Forelimb muscle (tissue), 1 donor: Measurements from ENCODE around the gene DCLRE1C. TPM values are rescaled to one million over a fixed set of nuclear protein-coding genes. Genes with fewer than 3 reads are reported as not detected.
"Not testable (repeated sequence)": the region's sequence is repeated elsewhere in the genome, so short reads cannot be mapped to it uniquely, and the experiment has no call there.

Experiments used
- DNase-seq: peaks from one replicate; pipeline ENCODE4 v3.0.0-alpha.2; 2013; ENCODE audit warnings: low read depth
- polyA plus RNA-seq: library from polyadenylated mRNA; unstranded; fragments of 120-200 nt; gene quantifications from one replicate; pipeline ENCODE4 v1.2.1, GENCODE V29; 2013; ENCODE audit not compliant: insufficient read length

DCLRE1C gene
- polyA plus RNA-seq, 1 donor, result 9.8 TPM

DNA sequence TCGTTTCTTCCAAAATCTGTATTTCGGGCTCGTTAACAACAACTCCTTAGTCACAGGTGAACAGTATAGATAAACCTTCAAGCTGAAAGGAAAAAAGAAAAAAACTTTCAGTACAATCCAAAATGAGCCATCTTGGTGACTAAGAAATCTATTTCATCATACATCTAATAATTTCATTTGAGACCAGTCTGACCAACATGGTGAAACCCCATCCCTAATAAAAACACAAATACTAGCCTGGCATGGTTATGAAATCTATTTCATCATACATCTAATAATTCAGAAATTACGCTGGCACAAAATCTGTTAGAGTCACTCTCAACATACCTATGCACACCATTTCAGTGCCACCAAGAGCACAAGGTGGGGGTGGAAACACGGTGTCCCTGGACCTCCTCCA is 8.8 kb downstream of the DCLRE1C start:
- no peak for DNase-seq

DNA sequence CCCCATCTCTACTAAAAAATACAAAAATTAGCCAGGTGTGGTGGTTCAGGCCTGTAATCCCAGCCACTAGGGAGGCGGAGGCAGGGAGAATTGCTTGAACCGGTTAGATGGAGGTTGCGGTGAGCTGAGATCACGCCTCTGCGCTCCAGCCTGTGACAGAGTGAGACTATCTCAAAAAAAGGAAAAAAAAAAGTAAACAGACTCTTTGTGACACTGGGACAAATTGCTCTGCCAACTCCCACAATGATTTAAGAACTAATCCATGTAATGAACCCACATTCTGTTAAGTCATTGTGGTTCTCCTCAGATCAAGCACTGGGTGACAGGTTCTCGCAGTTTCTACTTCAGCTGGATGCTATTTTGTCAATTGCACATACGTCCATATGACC is 11.0 kb downstream of the DCLRE1C start:
- DNase-seq, result not testable (repeated sequence)

DNA sequence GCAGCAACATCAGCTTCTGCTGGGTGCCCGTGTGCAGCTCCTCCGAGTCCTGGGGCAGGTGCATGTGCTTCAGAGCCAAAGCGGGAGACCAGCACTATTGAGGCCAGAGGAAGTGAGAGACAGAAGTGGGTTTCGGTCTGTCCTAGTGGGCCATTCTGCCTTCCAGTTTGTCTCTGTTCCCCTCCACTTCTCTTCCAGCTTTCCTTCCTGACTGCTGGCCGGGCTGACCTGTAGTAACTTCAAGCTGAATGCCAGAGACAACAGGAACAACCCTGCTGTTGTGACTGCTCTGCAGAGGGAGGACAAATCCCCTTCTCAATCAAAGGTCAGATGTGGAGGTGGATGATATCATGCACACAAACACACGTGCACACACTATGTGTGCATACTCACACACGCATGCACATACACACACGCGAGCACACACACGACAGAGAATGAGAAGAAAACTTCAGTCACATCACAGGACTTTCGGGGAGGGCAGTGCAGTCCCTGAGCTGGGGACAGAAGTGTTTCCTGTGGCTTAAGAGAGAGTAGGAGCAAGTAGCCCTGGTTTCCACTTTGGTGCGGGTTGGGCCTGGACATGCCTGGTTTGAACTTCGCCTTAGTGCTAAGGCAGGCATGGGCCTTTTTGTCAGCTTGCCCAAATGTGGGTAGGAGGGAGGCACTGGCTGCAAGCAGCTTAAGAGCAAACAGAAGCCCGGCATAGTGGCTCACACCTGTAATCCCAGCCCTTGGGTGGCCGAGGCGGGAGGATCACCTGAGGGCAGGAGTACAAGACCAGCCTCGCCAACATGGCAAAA is 11.5 kb downstream of the DCLRE1C start:
- not testable (repeated sequence) for DNase-seq

DNA sequence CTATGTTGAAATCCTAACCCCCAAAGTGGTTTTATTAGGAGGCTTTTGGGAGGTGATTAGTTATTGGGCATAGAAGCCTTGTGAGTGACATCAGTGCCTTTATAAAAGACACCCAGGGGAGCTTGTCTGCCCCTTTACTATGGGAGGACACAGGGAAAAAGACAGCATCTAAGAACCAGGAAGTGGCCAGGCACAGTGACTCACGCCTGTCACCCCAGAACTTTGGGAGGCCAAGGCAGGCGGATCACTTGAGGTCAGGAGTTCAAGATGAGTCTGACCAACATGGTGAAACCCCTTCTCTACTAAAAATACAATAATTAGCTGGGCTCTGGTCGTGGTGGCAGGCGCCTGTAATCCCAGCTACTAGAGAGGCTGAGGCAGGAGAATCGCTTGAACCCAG is 14.9 kb downstream of the DCLRE1C start:
- DNase-seq, result not testable (repeated sequence)

DNA sequence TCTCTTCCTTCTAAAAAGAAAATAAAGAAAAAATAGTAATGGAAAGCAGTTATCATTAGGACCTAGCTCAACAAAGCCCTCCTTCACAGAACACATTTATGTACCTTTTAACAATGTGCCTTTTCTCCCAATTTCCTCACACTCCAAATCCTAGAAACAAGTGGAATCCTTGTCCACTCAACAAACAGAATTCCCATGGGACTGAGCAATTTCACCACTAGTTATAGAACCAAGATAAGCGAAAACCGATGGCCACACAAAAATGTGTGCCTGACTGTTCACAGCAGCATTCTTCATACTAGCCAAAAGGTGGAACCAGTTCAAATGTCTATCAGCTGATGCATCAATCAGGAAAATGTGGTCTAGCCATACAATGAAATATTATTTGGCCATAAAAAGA is 17.3 kb downstream of the DCLRE1C start:
- DNase-seq, result no peak

DNA sequence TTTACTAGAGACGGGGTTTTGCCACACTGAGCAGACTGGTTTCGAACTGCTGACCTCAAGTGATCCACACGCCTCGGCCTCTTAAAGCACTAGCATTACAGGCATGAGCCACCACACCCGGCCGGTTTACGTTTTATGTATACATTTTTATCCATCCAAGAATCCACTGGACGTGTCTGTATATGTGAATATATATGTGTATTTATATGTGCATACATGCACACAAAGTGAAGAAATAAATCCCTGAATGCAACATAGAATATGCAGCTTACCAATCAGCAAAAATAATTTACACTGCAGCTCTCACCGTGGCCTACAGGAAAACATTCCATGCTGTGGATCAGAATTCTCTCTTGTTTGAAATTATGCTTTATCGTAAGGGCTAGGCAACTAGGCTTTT is 23.3 kb downstream of the DCLRE1C start:
- no peak for DNase-seq

DNA sequence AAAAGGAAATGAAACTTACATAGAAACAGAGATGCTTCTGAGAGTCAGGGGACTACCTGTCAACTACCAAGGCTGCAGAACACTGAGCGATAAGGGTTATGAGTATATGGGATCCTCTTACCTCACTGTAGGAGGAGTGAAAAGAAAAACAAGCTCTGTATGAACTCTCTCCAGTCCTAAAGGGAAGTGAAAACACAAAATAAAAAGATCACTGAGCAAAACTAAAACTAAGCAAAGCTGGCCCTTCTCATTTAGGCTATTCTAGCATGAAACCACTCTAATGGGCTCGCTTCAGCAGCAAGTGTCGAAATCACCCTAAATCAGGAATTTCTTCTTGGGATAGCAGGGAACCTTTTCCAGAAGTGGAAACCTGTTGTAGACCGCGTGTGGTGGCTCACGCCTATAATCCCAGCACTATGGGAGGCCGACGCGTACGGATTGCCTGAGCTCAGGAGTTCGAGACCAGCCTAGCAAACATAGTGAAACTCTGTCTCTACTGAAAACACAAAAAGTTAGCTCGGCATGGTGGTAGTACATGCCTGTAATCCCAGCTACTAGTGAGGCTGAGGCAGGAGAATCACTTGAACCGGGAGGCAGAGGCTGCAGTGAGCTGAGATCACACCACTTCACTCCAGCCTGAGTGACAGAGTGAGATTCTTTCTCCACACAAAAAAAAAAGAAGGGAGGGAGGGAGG is 27.0 kb downstream of the DCLRE1C start:
- no peak for DNase-seq

DNA sequence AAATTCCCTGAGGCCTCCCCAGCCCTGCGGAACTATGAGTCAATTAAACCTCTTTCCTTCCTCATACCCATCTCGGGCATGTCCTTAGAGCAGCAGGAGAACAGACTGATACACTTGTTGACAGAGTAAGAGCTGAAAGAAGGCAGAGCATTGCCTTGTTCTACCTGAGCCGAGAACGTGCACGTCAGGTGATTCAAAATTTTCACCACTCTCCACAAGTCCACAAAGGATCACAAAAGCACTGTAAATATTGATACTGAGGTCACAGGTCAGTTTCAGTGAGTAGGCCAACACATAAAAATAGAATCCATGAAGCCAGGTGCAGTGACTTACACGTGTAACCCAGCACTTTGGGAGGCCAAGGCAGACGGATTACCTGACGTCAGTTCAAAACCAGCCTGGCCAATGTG is 27.8 kb downstream of the DCLRE1C start:
- no peak for DNase-seq

DNA sequence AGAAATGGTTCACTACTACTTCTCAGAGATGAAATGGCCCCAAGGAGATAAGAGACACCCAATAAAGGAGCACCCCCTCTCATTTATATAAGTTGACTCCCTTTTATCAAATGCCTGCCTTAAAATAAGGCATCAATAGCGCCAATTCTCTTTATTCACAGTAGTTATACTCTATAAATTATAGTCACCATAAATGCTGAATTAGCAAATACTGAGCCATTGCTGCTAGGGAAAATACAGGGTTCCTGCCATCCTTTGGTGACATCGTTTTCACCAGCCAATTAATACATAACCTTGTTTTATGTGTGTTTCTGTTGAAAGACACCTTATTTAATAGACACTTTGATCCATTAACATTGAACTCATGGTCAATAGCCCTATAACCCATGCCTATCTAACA is 28.6 kb downstream of the DCLRE1C start:
- DNase-seq, result no peak

DNA sequence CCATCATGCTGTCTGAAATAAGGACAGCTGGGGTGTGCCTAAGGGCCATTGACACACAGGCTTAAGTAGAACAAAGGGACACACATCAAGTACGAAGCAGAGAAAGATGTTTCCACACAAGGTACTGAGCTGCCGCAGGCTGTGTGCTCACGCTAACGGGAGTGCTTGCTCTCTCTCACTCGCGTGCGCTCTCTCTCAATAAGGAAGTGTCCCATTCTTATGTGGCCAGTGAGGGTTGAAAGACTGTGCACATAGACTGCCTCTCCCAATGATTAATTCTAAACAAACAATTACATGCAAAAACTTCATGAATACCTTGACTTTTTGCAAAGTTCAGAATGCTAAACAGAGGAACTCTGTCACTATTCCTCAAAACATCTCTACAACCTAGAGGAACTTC is 29.9 kb downstream of the DCLRE1C start:
- no peak for DNase-seq

DNA sequence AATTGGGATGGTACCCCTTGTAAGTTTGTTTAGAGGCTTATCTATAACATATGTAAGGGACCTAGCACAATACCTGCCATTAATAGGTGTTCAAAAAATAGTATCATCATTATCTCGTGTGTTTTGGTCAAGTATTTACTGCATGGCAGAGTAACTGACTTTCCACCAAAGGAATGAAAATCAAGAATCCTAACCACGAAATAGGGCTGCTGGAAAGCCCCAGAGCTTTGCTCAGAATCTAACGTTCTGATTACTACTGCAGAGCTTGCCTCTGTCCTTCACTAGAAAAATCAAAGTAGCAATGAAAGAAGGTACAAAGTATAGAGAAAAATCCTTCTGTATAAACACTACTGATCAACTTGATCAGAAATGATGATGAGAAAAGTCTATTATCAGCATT is 34.9 kb downstream of the DCLRE1C start:
- no peak for DNase-seq

DNA sequence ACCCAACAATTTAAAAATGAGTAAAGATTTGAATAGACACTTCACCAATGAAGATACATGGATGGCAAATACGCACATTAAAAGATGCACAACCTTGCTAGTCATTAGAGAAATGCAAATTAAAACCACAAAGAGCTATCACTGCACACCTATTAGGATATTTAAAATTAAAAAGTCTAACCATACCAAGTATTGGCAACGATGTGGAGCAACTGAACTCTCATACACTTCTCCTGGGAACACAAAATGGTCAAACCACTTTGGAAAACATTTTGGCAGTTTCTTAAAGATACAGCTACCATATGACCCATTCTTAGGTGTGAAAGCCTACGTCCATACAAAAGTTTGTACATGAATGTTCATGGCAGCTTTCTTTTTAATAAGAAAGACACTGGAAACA is 36.1 kb downstream of the DCLRE1C start:
- DNase-seq, result no peak

DNA sequence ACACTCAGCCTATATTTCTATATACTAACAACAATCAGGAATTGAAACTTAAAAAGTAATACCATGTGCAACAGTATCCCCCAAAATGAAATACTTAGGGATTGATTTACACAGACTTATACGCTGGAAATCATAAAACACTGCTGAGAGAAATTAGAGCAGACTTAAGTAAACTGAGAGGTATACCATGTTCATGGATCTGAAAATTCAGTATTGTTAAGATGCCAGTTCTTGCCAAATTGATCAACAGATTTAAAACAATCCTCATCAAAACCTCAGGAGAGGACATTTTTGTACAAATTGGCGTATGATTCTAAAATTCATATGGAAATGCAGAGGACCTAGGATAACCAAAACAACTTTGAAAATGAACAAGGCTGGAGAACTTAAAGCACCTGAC is 37.3 kb downstream of the DCLRE1C start:
- DNase-seq, result no peak

DNA sequence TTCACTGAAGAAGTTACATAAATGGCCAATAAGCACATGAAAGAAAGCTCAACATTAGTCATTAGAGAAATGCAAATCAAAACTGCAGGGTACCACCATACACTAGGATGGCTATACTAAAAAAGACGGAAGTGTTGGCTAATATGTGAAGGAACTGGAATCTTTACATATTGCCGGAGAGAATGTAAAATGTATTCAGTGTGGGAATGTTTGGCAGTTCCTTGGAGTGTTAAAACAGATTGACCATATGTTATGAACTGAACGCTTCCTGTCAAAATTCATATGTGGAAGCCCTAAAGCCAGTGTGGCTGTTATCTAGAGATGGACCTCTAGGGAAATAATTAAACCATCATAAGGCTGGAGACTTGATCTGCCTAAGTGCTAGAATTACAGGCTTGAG is 42.1 kb downstream of the DCLRE1C start:
- no peak for DNase-seq

DNA sequence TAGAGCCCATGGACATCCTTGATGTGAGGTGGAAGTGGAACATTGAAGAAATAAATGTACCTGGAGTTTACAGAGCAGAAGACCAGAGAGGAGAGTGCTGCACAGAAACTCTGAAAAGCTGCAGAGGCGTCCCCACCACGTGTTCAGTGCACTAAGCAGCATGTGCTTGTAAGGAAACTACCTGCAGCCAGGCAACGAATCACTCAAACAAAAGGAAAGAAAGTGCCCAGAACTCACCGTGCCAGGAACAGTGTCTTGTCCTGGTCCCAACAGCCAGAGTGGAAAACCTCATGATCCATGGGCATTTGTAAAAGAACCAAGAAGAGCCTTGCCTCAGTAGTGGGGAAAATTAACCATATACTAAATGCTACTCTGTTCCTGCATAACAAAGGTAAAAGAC is 42.9 kb downstream of the DCLRE1C start:
- no peak for DNase-seq

DNA sequence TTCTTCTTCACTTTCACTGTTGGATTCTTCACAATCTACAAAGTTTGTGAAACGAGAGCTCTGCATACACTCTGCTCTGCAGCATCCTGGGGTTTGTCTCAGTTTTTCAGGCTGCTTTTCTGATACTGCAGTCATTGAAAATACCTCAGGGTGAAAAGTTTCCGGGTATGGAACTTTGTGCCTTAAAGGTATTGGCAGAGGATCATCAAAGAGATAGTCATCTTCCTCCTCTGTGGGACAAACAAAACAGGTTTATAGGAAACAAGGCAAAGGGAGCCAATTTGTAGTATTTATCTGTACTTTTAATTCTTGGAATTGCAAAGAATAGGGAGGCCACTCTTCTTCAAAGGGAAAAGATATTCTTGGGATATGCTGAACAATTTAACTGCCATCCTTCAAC is 44.8 kb downstream of the DCLRE1C start:
- DNase-seq, result no peak

DNA sequence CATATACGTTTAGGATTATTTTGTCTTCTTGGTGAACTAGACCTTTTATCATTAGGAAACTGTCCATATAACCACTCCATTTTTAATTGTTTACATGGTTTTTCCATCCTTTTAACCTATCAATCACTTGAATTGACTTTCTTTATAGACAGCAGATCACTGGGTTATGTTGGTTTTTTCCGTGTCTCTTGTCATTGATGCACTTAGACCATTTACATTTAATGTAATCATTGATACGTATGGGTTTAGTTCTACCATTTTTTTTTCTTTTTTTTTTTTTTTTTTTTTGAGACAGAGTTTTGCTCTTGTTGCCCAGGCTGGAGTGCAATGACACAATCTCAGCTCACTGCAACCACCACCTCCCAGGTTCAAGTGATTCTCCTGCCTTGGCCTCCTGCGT is 46.3 kb downstream of the DCLRE1C start:
- not testable (repeated sequence) for DNase-seq

DNA sequence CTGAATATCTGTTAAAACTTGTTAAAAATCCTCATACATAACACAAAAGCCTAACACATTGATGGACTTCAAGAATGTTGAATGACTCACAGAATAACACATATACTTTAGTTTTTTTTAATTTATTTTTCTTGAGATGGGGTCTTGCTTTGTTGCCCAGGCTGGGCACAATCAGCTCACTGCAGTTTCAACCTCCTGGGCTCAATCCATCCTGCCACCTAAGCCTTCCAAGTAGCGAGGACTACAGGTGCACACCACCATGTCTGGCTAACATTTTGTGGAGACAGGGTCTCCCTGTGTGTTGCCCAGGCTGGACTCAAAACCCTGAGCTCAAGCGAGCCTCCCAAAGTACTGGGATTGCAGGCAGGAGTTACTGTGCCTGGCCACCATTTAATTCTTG is 47.1 kb downstream of the DCLRE1C start:
- DNase-seq, result no peak

DNA sequence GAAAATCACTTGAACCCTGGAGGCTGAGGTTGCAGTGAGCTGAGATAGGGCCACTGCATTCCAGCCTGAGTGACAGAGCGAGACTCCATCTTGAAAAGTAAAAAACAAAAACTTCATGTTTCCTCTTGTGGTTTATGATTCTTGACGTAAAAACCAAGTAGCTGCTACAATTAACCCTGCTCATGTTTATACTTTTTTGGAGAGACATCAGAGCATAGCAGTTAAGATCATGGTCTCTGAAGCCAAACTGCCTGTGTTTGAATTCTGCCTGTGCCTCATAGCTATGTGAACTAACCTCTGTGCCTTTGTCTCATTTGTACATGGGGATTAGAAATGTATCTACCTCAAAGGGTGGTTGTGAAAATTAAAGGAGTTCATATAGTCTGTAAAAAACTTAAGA is 48.0 kb downstream of the DCLRE1C start:
- no peak for DNase-seq

DNA sequence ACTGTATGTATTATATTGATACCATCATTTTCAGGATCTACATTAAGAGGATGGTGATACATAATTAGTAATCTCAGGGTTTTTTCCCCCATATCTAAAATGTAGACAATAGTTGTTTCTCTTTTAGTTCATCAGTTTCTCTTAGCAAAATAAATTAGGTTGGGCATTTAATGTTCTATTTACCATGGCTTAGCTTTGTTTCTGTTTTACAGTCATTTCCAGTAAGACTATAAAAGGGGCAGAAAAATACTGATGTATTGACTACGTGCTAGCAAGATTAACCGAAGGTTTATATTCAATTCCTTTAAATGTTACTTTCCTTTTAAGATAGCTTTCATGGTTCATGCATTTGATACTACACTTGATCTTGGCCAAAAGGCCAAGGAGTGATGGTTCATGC is 49.0 kb downstream of the DCLRE1C start:
- no peak for DNase-seq

DNA sequence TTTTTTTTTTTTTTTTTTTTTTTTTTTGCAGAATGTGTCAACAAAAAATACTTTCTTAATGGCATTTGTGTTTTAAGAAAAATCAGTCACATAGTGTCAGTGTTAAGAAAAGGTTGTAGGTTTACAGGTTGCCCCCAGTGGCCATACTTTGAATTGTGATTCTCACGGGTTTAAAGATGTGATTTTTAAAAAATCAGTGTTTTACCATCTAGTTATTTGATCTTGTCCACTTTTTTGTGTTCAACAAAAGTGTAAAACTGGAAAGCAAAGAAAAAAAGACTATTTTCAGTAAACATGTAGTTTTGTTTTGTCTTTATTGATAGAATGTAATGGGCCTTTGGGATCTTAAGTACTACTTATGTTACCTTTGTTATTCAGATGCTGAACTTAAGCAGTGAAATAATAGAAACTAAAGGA is 49.6 kb downstream of the DCLRE1C start:
- DNase-seq, result no peak

DNA sequence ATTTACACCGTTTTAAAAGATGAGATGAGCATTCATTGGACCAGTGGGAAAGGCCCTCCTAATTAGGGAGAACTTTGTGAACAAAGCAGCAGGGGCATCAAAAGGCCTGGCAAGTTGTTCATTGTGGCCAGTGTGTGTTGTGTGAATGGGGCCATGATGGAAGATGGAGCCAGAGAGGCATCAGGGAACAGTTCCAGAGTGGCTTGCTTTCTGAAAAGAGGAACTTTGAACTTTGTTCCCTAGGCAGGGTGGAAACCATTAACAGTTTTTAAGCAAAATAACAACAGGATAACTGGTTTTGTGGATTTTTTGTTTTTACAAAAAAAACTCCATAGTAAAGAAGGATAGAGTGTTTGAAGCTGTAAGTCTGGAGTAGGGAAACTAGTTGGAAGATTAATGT is 62.7 kb downstream of the DCLRE1C start:
- no peak for DNase-seq

DNA sequence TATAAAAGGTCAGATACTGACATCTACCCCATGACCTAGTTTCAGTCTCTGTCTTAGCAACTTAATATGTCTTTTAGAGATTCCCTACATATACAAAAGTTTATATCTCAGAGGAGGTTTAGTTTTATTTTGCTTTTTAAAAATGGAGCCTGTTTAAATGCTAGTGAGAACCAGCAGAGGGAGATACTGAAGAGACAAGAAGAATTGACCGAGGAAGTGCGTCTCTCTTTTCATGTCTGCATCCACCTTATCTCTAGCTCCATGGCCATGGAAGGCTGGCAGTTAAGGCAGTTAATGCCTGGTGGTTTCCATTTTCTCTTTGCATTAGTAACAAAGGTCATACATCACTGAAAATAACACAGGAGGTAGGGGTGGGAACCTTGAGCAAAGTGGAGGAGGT is 64.6 kb downstream of the DCLRE1C start:
- DNase-seq, result no peak

DNA sequence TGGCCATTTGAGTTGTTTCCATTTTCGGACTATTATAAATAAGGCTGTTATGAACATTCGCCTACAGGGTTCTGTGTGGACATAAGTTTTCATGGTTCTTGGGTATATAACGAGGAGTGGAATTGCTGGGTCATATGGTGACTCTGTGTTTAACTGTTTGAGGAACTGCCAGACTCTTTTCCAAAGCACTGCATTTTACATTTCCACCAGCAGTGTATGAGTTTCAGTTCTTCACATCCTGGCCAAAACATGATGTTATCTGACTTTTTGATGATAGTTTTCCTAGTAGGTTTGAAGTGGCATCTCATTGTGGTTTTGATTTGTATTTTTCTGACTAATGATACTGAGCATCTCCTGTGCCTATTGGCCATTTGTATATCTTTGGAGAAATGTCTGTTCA is 69.8 kb downstream of the DCLRE1C start:
- no peak for DNase-seq
